DMS114 treated with DMSO at 0.1 percent for 48 hours (cell line): ENCODE measurements around the gene WDR72.
"Not testable (repeated sequence)": the region's sequence is repeated elsewhere in the genome, so short reads cannot be mapped to it uniquely, and the experiment has no call there.

Source experiments
- DNase-seq: peaks from one replicate; lab custom pipeline; 2025; ENCODE audit not compliant: unreplicated experiment; lab: John Stamatoyannopoulos, UW

Gene WDR72

DNA sequence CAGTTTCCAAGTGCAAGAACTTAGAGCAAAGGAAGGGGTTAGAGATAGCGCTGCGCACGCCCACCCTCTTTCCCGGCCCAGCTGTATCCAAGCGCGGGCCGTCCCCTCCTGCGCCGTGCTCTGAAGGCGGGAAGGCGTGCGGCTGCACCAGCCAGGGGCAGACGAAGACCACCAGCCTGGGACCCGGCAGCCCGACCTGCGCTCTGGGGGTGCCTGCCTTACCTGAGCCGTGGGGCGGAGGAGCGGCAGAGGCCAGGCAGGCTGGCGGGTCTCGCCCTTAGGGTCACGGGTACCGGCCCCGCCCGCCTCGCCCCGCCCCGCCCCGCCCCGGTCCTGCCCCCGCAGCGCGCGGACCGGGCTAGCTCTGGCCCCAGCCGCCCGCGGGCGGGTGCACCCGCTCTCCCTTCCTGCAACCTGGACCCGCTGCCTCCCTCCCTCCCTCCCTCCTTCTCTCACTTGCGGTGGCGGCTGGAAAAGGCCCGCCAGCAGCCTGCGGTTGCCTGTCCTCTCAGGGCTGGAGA is at the start of gene WDR72:
WDR72 (minus strand) TSS at position 253 of the 521 bp plus-strand sequence. CDS start 26,514 bp downstream, outside the sequence.
- no peak for DNase-seq

DNA sequence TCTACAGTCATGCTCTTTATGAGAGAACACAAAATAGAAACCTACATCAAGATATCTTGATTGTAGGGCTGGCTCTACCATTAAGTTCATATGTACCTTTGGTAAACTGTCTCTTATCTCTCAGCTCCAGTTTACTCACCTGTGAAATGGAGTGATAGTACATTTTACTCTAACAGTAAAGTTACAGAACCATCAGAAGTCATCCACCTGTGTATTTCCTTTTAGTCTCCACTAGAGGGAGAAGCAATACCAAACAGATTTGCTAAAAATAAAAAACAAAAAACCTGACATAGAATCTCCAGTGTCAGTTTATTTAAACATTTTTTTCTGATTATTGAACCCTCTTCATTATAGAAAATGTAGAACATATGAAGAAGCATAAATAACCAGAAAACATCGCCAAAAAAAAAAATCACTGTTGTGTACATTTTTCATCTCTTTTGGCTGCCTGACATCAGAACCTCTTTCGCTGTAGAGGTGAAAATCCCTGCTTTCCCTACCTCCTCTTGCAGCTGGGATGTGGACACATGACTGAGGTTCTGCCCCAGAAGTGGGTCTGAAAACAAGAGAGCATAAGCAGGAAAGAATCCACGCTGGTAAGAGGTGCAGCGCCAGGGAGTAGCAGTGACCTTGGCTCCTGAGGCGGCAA is 48.7 kb upstream of the WDR72 start:
- peak; percentile 6 for DNase-seq

DNA sequence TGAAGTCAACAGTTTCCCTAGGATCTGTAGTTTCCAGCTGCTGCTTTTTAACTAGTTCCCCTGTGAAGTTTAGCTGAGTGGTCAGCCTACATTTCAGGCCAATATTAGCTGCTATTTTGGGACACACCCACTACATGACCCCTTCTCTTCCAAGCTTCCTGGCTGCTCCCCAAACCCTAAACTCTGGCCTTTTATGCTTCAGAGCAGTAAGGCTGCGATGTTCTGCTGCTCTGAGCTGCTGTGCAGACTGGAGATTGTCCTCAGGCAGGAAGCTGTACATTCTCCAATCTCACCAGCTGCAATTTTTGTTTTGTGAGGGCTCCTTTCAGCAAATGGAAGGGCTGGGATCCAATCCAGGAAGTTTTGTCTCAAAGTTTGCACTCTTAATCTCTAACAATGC is 48.0 kb upstream of the WDR72 start:
- DNase-seq = no peak

DNA sequence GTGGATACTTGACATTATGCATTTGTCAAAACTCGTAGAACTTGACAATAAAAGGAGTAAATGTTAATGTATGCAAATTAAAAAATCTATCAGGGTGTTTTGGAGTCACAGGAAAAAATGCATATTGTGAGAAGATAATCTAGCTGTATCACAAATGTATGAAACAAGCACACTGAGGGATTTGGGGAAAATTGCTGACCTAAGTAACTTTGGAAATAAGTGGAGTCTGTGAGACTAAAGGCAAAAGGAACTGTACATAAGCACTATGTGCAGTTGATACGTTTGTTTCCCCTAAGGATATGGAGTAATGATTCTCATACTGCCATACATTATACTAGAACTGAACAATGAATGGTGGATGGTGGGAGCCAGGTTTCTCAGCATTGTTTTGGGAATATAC is 43.2 kb upstream of the WDR72 start:
- no peak for DNase-seq

DNA sequence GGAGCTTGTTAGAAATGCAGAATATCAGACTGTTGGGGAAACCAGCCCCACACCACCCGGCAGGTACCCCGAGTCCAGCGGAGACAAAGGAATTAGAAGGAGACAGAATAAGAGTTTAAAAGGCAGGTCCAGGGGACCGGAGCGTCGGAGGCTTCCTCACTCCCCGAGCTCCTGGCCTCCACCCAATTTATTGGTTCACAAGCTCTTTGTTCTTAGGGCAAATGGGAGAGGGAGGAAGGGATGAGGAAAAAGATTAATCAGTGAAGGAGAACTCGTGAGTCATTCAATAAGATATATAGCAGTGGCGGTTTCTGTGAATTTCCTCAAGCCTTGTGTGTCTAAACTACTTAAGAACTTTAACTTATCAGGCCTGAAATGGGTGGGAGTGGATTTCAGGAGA is 32.1 kb upstream of the WDR72 start:
- DNase-seq = no peak

DNA sequence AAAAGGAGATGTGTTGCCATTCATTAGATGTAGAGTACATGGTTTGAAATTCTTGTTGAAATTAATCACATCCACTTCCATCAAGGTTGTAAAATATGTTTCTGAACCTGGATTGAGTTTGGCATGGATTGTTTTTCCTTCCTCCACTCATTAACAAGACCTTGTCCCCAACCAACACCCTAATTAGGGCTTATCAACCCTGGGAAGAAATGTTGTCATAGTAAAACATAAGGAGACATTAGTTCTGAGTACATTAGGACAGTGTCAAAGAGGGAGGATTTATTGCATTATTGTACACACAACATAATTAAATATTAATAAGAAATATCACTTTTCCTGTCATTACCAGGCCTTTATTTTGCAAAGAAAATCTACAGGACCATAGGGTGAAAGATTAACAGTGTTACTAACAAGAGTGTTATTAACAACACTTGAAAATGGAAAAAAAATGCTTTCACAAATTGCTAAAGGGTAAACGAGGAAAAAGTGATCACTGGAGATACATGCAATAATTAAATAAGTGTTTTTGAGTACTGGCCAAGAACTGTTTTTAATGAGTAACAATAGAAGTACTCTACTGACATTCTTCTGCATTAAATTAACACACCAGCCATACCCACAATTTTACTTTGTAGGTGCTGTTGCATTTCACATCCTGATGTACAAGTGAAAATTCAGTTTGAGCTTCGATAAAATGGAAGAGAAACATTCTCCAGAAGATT is 30.4 kb upstream of the WDR72 start:
- no peak for DNase-seq

DNA sequence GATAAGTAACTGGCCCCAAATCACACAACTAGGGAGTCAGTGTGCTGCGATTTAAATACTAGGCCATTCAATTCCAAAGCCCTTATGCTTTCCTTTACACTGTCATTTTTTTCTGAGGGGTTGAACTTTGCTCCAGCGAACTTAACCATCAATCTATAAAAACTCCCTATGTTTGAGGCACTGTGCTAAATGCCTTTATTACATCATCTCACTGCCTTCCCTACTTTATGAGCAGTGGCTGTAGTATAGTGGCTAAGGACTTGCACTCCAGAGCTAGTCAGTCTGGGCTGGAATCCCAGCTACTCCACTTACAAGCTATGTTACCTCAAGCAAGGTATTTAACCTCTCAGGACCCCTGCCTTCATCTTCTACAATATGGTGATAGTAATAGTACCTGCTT is 26.9 kb upstream of the WDR72 start:
- no peak for DNase-seq

DNA sequence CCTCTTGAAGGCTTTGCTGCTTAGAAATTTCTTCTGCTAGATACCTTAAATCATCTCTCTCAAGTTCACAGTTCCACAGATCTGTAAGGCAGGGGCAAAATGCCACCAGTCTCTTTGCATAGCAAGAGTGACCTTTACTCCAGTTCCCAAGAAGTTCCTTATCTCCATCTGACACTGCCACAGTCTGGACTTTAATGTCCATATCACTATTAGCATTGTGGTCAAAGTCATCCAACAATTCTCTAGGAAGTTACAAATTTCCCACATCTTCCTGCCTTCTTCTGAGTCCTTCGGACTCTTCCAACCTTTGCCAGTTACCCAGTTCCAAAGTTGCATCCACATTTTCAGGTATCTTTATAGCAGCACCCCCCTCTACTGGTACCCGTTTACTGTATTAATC is 25.8 kb upstream of the WDR72 start:
- not testable (repeated sequence) for DNase-seq

DNA sequence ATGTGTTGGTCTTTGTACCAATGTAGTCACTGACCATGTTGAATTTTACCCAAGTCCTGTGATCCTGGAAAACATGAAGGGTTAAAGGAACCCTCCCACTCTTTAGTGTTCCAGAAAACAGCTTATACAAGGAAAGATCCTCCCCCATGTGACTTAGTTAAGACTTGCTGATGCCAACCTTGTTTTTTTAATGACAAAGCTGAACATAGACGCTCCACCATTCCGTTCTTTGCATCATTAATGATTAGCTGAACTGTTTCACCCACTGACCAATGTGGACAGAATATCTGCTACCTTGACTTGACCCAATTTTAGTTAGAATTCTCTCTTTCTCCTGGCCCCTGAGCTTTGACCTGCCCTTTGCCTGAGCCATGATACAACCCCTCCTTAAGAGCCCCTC is 3.5 kb upstream of the WDR72 start:
- no peak for DNase-seq

DNA sequence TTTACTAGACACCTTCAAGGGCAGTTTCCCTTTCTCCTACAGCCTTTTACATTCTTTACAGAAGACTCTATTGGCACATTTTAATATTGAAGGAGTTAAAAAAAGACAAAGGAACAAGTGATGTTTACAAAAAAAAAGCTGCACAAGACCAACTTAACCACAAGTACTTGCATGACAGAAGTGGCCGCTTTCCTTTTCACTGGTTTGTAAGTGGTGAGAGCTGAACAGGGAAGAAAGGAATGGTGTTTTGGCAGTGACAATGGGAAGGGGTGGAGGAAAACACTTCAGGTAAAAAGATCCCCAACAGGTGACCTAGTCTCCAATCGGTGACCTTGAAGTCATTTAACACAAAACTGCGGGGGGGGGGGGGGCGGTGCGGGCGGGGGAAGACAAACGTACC is 1.1 kb downstream of the WDR72 start:
- no peak for DNase-seq

DNA sequence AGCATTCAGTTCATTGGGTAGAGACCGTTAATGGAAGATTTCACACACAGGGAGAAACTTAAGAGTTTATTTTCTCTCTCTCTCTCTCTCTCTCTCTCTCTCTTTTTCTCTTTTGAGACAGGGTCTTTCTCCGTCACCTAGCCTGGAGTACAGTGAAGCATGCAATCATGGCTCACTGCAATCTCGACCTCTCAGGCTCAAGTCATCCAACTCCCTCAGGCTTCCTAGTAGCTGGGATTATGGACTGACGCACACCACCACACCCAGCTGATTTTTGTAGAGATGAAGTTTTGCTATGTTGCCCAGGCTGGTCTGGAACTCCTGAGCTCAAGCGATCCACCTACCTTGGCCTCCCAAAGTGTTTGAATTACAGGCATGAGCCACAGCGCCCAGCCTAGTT is 1.6 kb downstream of the WDR72 start:
- no peak for DNase-seq

DNA sequence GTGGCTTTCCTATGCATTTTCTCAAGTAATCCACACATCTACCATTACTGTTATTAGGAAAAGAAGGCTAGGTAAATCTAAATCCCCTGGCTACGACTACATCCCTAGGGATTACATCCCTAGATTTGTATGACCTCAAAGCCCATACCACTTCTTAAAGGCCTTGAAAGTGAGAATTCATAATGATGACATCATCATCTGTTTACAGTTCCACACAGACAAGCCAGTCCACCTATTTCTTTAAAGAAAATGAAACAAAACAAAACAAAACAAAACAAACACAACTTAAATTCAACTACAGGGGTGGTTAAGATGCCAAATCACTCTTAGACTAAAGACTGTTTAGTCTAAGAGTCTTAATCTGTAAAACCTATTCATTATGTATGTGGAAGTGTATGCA is 5.7 kb downstream of the WDR72 start:
- no peak for DNase-seq

DNA sequence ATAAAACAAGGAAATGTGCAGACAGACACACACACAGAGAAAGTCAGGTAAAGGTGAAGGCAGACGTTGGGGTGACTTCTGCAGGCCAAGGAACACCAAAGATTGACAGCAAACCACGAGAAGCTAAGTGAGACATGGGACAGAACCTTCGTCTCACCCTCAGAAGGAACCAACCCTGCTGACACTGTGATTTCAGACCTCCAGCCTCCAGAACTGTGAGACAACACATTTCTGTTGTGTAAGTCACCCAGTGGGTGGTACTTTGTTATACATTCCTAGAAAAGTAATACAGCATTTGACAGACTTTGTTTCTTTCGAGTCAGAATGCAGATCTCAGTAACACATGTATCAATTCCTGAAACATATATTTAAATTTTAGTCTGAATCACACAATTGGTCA is 7.1 kb downstream of the WDR72 start:
- no peak for DNase-seq

DNA sequence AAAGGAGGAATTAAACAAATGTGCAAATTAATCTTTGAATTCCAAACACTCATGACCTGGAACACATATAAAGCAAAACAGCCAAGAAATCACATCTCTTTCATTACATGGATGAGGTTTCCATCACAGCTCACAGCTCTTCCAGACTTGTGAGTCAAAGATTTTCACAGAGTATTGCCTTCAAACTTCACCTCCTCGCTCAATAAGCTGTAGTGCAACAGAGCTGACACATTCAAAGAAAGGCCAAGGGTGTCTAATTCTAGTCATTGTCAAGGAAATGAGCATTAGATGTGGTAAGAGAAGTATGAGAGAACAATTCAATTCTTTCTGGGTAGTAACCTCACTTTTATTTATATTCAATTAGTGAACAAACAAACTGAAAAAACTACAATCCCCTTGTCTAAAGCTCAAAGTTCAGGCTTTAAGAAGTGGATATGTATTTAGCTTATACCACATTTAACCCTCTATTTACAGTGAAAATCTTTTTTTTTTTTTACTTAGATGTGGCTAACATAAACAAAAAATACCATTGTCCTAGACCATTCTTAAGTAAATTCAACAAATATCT is 11.9 kb downstream of the WDR72 start:
- DNase-seq = no peak

DNA sequence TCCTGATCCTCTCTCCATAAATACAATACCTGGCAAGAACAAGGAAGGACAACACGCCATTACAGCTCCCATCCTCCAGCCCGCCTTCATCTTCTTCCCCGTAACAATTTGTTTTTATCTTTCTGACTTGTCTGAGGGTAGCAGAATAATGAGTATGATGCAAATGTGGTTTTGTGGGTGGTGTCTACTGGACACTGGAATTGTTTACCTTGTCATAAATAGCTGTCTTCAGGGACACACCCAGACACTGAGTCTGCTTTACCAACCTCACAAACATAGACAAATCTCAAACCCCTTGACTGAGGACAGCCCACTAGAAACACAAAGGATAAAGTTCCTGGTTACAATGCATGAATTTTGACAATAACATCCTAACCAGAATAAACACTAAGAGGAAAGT is 13.4 kb downstream of the WDR72 start:
- DNase-seq = no peak

DNA sequence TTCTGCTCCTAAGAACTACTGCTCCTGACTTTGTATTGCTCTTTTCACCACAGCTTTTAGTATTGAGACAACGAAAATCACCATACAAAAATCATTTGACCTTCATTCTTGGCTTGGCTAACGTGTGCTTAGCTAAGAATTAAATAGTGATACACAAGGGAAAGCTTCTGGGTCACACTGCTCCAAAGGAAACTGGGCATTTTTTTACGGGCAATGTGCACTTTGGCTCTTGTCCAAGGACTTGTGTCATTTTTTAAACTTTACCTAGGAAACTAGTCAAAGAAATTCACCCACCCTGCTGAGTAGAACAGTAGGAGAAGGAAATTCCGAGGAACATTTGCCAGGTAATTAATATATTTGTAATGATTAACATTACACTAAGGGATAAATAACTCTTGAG is 19.8 kb downstream of the WDR72 start:
- no peak for DNase-seq

DNA sequence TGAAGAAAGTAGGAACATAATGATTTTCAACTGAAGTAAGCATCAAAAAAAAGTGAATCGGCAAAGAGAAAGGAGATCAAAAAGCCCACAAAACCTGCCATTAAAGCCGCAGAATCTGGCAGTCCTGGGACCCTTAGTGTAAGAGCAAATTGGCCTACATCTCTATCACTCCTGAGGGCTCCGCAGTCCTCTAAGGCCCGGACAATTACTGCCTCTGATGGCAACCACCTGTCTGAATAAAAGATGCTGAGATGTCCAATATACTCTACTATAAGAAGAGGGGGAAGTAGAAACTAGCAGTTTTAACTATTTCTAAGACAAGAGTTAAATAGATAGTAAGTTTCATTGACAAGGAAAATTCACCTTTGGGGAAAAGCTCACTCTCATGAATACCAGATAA is 20.3 kb downstream of the WDR72 start:
- DNase-seq = no peak

DNA sequence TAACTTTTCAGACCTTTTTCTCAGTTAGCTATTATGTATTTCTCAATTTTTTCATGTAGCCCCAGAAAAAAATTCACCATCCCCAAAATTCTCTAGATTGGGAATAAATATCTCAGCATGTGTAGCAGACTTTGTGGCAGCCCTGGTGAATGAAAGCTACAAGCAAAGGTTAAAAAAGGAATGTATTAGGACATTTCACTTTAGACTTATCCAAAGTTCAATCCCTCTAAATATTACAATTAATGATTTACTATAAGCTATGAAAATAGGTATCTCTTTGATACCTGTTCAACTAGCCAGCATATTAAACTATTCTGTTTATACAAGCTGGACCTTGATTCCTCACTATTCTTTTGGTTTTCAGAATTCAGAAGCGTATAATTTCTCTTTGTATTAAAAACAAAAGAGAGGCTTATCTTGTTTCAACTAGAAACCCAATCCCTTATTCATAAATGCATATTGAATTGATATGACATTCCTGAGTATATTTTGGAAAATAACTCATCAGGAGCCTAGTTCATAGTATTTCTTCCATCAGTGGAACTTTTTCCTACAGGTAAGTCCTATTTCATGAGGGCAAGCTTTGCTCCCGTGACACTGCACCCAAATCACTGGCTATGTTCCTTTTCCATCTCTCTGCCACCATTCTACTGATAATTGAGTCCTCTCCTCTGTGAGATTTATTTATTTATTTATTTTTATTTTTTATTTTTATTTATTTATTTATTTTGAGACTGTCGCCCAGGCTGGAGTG is 38.0 kb downstream of the WDR72 start:
- no peak for DNase-seq

DNA sequence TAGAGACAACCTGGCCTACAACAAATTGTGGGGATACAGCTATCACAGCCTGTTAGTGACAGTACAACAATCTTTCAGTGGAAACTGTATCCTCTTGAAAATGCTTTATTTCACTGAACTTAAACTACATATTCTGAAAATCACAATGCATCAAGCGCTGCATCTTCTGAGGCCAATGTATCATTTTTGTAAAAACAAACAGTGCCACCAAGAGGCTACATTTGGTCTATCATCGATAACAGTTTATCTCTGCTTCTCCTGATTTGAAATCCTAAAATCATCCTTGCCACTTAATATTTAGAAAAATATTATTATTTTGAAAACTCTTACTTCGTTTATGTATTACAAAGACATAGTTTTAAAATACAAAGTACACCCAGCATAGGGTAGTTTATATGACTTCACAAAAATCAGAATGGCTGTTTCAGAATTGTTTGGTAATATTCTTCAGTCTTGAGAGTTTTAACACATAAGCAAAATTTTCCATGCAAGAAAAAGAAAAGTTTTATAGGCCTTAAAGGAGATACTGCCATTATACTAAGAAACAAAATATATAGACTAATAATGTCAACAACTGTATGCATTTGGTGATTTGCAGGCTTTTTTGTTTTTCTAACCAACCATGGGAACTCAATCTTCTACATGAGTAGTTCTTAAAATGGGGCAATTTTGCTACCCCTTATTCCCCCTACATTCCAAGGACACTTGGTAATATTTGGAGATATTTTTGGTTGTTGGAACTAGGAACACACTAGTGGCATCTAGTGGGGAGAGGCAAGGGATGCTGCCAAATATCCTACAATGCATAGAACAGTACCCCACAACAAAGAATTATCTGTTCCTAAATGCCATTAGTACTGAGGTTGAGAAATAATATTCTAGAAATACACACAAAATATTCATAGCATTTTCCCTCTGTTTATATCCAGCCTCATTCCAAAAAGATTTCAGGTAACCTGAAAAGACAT is 42.3 kb downstream of the WDR72 start:
- DNase-seq = peak; percentile 23

DNA sequence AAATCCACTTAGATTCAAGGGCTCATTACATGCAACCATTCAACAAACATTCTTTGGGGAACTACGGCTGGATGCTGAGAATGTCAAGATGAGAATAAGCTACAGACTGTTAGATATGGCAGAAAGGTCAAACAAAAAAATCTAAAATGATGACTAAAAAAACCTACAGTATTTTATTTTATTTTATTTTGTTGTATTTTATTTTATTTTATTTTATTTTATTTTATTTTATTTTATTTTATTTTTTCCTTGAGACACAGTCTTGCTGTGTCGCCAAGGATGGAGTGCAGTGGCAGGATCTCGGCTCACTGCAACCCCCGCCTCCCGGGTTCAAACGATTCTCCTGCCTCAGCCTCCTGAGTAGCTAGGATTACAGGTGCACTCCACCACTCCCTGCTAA is 46.2 kb downstream of the WDR72 start:
- DNase-seq = no peak
